Measurements from ENCODE around the gene SETD1B. TPM values are rescaled to one million over a fixed set of nuclear protein-coding genes. Genes with fewer than 3 reads are reported as not detected.

The SETD1B gene
- total RNA-seq, 1 donor from 2014 or later: 28.4 TPM

DNA sequence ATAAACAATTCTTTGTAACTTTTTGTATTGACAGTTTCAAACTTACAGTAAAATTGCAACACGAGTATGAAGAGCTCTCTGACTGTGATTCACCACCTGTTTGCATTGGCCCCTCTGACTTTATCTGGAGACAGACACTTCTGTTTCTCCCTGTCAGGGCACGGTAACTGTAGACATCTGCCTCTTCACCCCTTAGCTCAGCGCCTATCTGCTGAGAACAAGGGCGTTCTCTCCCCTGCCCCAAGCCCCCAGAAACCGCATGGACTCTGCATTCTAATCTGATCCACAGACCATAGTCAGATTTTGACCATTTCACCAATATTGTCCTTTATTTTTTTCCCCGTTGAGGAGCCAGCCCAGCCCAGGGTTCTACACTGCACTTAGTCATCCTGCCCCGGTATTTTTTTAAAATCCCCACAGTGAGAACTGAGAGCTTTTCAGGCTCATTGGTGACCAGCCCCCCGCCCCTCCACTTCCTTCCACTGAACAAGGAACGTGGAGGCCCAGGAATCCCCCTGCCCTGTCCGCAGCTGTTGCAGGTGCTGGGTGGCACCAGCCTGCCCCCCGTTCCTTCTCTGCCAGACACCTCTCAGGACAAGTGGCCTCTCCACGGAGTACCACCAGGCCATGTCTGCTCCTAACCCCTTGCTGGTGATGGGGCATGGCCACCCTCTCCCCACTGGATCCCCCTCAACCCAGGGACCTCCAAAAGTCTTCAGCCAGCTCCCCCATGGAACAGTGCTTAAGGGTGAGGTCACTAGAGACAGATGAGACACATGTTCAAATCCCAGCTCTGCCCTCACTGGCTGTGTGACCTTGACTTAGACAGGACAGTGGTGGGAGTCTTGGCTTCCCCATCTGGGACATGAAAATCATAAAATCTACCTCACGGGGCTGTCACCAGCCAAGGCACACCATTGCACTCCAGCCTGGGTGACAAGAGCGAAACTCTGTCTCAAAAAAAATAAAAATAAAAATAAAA is 21.5 kb upstream of the SETD1B start:
- no peak for DNase-seq (ENCODE audit: extremely low spot score, unreplicated experiment)
- peaks cover 15% of the 10 kb centered on the region for H3K4me1 Mint-ChIP-seq (ENCODE audit: unreplicated experiment)
- H3K9me3 Mint-ChIP-seq: no peaks in the 10 kb centered on the region
- TF ChIP-seq, protein P1, sequence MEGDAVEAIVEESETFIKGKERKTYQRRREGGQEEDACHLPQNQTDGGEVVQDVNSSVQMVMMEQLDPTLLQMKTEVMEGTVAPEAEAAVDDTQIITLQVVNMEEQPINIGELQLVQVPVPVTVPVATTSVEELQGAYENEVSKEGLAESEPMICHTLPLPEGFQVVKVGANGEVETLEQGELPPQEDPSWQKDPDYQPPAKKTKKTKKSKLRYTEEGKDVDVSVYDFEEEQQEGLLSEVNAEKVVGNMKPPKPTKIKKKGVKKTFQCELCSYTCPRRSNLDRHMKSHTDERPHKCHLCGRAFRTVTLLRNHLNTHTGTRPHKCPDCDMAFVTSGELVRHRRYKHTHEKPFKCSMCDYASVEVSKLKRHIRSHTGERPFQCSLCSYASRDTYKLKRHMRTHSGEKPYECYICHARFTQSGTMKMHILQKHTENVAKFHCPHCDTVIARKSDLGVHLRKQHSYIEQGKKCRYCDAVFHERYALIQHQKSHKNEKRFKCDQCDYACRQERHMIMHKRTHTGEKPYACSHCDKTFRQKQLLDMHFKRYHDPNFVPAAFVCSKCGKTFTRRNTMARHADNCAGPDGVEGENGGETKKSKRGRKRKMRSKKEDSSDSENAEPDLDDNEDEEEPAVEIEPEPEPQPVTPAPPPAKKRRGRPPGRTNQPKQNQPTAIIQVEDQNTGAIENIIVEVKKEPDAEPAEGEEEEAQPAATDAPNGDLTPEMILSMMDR (conservative IDR thresholded peaks at IDR 0.05): no peak
- no peaks in the 10 kb centered on the region for H3K27me3 Mint-ChIP-seq
- H3K27ac Mint-ChIP-seq: peak overlapping the region; percentile 72
- peak overlapping the region; percentile 30 for H3K4me3 Mint-ChIP-seq
- no peaks in the 10 kb centered on the region for H3K36me3 Mint-ChIP-seq

DNA sequence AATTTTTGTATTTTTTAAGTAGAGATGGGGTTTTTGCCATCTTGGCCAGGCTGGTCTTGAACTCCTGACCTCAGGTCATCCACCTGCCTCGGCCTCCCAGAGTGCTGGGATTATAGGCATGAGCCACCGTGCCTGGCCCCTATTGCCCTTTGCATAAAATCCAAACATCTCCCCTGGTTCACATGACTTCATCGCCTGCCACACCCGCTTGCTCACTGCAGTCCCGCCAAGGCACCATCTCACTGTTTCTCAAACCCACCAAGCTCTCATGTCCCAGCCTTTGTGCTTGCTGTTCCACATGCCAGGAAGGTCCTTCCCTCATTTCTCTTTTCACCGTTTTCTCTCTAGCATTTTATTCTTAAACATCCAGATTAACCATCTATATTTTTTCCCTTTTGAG is 20.0 kb upstream of the SETD1B start:
- no peaks in the 10 kb centered on the region for H3K27me3 Mint-ChIP-seq
- H3K4me1 Mint-ChIP-seq (ENCODE audit: unreplicated experiment): peaks cover 15% of the 10 kb centered on the region
- TF ChIP-seq, protein P1 (conservative IDR thresholded peaks at IDR 0.05): no peak
- no peak for DNase-seq (ENCODE audit: extremely low spot score, unreplicated experiment)
- no peaks in the 10 kb centered on the region for H3K9me3 Mint-ChIP-seq
- H3K36me3 Mint-ChIP-seq: no peaks in the 10 kb centered on the region
- no peak overlapping the region for H3K27ac Mint-ChIP-seq
- H3K4me3 Mint-ChIP-seq: peak overlapping the region; percentile 16

DNA sequence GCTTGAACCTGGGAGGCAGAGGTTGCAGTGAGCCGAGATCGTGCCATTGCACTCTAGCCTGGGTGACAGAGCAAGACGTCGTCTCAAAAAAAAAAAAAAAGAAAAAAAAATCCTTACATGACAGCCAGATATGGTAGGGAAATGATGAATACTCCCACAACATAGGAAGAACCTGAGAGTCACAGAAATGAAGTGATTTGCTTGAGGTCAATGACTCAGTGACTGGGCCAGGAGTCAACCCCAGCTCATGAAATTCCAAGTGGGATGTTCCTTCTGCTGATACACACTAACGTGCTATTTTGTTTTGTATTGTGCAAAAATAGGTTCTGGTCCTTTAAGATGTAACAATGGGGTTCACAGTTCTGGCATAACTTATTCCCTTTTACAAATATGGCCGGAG is 19.3 kb upstream of the SETD1B start:
- Mint-ChIP-seq H3K27ac (peak overlapping the region; percentile 44), H3K4me3 (no peak overlapping the region), H3K27me3 (no peaks in the 10 kb centered on the region), H3K9me3 (no peaks in the 10 kb centered on the region), H3K36me3 (no peaks in the 10 kb centered on the region), H3K4me1 (ENCODE audit: unreplicated experiment) (peaks cover 15% of the 10 kb centered on the region)
- DNase-seq (ENCODE audit: extremely low spot score, unreplicated experiment): no peak
- TF ChIP-seq, protein P1 (conservative IDR thresholded peaks at IDR 0.05): no peak

DNA sequence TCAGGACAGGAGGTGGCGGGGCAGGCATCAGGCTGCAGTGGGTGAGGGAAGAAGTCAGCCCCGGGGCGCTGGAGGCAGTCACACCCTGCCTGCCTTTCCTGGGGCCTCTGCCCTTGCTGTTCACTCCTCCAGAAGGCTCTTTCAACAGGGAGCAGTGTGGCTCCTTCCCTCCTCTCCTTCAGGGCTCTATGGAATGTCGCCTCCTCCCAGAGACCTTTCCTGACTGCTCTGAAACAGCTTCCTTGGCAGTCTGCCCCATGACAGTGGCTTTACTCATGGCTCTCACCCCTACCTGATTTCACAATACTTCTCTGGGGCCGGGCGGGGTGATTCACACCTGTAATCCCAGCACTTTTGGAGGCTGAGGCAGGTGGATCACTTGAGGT is 17.4 kb upstream of the SETD1B start:
- TF ChIP-seq, protein P1 (conservative IDR thresholded peaks at IDR 0.05): no peak
- Mint-ChIP-seq H3K9me3 (no peaks in the 10 kb centered on the region), H3K36me3 (no peaks in the 10 kb centered on the region), H3K4me3 (no peak overlapping the region), H3K27me3 (no peaks in the 10 kb centered on the region), H3K4me1 (ENCODE audit: unreplicated experiment) (peaks cover 25% of the 10 kb centered on the region), H3K27ac (peak overlapping the region; percentile 84)
- no peak for DNase-seq (ENCODE audit: extremely low spot score, unreplicated experiment)

DNA sequence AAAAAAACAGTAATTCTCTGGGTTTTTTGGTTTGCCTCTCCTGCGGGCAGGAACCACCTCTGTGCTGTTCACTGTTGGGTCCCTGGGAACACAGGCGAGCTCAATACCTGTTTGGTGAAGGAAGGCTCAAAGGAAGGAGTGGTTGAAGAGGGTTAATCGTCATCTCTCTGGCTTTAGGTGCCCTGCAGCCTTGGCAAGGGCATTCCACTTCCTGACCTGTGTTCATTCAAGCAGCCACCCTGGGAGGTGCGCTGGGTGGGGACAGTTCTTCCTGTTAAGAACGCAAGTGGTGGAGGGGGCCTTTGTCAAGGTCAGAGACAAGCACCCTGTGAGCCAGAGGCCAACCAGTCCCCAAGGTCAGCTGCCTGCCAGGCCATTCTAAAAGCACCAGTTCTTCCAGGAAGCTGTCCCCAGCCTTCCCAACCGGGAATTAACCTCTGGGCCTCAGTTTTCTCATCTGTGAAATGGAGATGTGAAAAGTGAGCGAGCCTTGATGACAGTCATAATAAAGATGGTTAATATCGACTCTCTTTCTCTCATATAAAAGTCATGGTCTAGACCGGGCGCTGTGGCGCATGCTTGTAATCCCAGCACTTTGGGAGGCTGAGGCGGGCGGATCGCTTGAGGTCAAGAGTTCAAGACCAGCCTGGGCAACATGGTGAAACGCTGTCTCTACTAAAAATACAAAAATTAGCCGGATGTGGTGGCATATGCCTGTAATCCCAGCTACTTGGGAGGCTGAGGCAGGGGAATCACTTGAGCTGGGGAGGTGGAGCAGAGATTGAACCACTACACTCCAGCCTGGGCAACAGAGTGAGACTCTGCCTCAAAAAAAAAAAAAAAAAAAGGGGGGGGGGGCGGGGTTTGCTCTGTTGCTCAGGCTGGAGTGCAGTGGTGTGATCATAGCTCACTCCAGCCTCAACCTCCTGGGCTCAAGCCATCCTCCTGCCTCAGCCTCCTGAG is 16.5 kb upstream of the SETD1B start:
- H3K9me3 Mint-ChIP-seq: no peaks in the 10 kb centered on the region
- peaks cover under 1% of the 10 kb centered on the region for H3K27me3 Mint-ChIP-seq
- H3K4me1 Mint-ChIP-seq (ENCODE audit: unreplicated experiment): peaks cover 18% of the 10 kb centered on the region
- TF ChIP-seq, protein P1 (conservative IDR thresholded peaks at IDR 0.05): no peak
- no peaks in the 10 kb centered on the region for H3K36me3 Mint-ChIP-seq
- no peak for DNase-seq (ENCODE audit: extremely low spot score, unreplicated experiment)
- H3K27ac Mint-ChIP-seq: peak overlapping the region; percentile 84
- no peak overlapping the region for H3K4me3 Mint-ChIP-seq

Measured in type B pancreatic cell (in vitro differentiated cells).